KBM-7 (cell line): ENCODE measurements around the gene KCTD21.

ENCODE experiments used
- DNase-seq: peaks from one replicate; pipeline ENCODE4 v3.0.0-alpha.2; 2015
- in situ Hi-C: fragments of 300-500 bp; cut with MboI; formaldehyde crosslinking; loops from 2 replicates; pipeline ENCODE4 v1.14.3; 2020; ENCODE audit warnings: low sequenced_read_pairs, low pct_unique_long_range_greater_than_20kb, mixed read lengths

The KCTD21 gene

GRCh38 chr11:78158987-78159652 is 29.3 kb downstream of the KCTD21 start:
- DNase-seq = no peak
- in situ Hi-C loops = no loop called here

DNA sequence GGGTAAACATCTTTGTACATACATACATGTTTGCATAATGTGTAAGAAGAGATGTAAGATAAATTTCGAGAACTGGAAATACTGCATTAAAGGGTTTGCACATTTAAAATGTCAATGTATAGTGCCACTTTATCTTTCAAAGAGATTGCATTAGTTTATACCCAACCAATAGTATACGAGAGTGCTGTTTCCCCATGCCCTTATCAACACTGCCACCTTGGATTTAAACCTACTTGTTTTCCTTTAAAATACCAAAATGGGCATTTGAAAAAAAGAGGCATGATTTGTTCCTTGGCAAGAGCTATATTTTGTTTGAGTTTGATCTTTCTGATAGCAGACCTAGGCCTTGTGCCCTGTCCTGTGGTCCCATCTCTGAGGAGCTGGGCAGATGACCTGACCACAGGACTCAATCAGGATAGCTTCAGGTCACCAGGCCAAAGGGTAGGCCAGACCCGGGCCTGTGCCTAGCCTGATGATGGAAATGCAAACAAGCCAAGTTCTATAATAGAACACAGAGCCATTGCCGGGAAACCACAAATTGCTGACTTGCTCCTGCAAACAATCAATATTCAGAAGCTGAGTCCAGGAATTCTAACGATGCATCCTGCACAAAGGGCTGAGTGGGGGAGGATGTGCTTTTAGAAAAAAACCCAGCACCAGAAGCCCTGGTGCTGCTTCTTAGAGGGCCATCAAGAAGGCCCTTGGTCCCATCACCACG is 32.1 kb downstream of the KCTD21 start:
- in situ Hi-C loops = no loop called here
- no peak for DNase-seq

GRCh38 chr11:78151804-78152203 is 36.6 kb downstream of the KCTD21 start:
- no peak for DNase-seq
- in situ Hi-C loops = no loop called here

DNA sequence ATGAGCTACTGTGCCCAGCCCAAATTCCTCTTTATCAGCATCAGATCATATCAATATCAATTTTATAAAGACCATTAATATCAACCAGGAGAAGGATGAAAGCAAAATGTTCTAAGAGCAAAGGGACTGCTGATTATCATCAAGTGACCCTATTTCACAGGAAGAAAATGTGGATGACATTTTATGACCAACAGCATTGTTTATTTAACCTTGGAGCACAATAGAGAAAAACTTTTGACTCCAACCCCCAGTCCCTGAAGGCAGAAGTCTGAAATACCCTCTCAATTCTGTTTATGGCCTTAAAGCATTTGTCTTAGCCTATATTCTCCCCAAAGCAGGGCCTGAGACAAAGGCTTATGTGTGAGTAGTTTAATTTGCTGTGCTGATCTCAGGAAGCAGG is 37.7 kb downstream of the KCTD21 start:
- no peak for DNase-seq
- in situ Hi-C loops = no loop called here

GRCh38 chr11:78150346-78150745 is 38.1 kb downstream of the KCTD21 start:
- in situ Hi-C loops = no loop called here
- no peak for DNase-seq

GRCh38 chr11:78149646-78150045 is 38.8 kb downstream of the KCTD21 start:
- in situ Hi-C loops = no loop called here
- no peak for DNase-seq

- in situ Hi-C loops = no loop called here
- no peak for DNase-seq
These were observed 40.6 kb downstream of the KCTD21 start for GRCh38 chr11:78147807-78148206.

DNA sequence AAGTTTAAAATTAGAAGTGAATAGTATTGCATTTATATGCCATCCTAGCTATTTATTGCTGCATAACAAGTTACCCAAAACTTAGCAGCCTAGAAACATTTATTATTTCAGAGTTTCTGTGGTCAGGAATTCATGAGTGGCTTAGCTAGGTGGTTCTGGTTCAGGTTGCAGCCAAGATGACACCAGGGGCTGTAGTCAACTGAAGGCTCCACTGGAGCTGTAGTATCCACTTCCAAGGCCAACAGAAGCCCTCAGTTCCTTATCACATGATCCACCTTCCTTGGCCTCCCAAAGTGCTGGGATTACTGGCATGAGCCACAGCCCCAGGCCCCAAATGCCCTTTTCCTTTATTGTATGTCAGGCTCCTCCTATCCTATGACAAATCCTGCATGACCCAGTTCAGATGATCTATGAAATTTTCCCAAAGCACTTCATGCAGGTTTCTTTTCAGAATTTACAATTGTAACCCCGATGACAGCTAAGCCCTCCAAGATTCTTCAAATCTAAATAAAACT is 42.9 kb downstream of the KCTD21 start:
- in situ Hi-C loops = no loop called here

GRCh38 chr11:78140392-78141077 is 47.9 kb downstream of the KCTD21 start:
- in situ Hi-C loops = no loop called here
- peak; percentile 18 for DNase-seq

More for the DNA sequence above, 42.9 kb downstream of the KCTD21 start:
- no peak for DNase-seq

GRCh38 chr11:78139422-78140391 is 48.7 kb downstream of the KCTD21 start, which contains the start of gene ALG8:
Gene ALG8, minus strand, starts transcription at chr11:78139626. Its CDS starts 38 bp downstream, at chr11:78139588.
- in situ Hi-C loops = no loop called here
- DNase-seq = peak; percentile 96

DNA sequence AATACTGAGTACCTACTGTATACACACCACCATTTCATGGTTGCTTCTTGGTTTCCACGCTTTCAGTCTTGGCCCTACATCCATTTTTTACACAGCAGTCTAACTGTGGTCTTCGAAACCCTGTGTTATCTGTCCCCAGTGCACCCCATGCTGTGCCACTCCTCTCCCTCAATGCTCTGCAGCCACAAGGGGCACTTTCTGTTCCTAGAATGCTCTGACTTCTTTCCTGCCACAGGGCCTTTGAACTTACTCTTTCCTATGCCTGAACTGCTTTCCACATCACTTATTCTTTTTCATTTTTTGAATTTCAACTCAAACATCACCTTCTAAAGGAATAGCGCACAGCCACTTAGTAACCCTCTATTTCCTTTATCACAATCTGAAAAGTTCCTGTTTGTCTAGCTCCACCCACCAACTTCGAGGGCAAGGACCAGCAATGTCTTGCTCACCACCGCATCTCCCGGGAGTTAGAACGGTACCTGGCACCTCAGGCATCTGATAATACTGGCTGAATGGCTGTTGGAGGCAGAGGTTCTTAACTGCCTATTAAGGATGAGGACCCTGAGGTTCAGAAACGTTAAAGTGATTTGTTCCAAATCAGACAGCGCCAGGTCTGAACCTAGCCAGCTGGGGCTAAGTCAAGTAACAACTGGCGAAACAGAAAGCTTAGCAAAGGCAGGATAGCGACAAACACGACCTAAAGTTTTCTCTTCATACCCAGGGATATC is 49.6 kb downstream of the KCTD21 start:
- DNase-seq = peak; percentile 56
- in situ Hi-C loops = no loop called here

DNA sequence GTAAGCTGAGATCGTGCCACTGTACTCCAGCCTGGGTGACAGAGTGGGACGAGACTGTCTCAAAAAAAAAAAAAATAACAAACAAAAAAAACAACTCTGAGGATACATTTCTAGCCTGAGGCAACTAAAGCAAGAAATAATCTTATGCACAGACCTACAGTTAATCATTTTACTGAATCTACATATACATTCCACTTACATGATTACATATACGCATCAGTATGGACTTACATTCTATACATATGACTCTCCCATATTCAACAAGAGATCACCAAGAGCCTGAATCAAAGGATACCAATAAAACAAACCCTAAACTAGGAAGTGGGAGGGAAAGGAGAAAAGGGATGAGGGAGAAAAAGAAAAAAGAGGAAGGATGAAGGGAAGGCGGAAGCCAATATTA is 50.1 kb downstream of the KCTD21 start:
- DNase-seq = peak; percentile 11
- in situ Hi-C loops = no loop called here

DNA sequence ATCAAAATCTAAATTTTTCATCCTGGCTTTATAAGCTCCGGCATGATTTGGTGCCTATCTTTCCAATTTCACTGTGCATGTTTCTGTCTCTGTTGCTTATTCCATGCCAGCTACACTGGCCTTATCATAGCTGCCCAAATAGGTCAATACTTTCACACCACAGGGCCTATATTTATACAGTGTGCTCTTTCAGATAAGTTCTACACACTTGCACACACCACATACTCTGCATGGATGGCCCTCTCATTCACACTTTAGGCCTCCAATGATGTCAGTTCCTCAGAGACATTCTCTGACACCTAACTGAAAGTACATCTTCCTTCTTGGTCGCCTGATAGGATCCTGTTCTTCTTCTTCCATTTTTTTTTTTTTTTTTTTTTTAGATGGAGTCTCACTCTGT is 56.0 kb downstream of the KCTD21 start:
- in situ Hi-C loops = no loop called here
- DNase-seq = no peak

DNA sequence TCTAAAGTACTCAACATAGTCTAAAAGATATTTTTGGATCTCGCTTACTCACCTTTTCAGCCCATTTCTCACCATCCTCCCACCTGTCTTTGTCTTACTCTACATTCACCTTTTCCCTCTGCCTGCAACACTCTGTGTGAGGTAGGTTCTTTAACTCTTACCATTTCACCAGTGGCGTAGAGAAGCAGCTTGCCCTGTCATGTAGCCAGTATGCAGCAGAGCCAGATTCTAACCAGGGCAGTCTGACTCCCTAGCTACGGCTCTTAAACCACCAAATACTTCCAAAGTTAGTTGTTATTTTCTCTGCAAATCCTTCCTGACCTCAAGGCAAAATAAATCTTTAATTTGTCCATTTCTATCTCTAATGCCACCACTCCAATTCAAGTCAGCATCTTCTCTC is 56.5 kb downstream of the KCTD21 start:
- no peak for DNase-seq
- in situ Hi-C loops = no loop called here

DNA sequence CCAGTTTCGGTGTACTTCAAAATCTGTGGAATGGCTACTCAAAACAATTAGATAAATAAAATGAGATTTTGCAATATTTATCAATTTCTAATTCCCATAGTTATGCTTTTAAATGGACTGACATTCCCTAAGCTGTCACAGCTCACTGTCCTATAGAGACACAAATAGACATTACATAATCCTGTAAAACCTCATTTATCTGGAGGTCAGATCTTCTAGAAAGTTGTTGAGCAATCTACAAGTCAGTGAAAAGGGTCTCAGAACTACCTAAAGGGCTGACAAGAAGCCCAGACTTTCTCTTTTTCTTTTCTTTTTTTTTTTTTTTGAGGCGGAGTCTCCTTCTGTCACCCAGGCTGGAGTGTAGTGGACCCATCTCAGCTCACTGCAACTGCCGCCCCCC is 61.0 kb downstream of the KCTD21 start:
- no peak for DNase-seq
- in situ Hi-C loops = no loop called here
